GM18867 (cell line): ENCODE data around the gene ALK.

Experiments used
- ATAC-seq: cut with Tn5 transposase; IDR thresholded peaks from one replicate; pipeline ENCODE4 v1.9.1; 2021; ENCODE audit warnings: mild to moderate bottlenecking, moderate library complexity; ENCODE audit not compliant: unreplicated experiment

Gene ALK

GRCh38 chr2:29345236-29345635 lies 576.1 kb downstream of the ALK start:
- no peak for ATAC-seq

GRCh38 chr2:29343830-29344229 lies 577.6 kb downstream of the ALK start:
- no peak for ATAC-seq

- no peak for ATAC-seq
Observed at GRCh38 chr2:29336341-29337241, 584.8 kb downstream of the ALK start.

GRCh38 chr2:29335396-29335795 lies 586.0 kb downstream of the ALK start:
- no peak for ATAC-seq

- no peak for ATAC-seq
Observed at GRCh38 chr2:29334706-29335105, 586.7 kb downstream of the ALK start.

- ATAC-seq, result no peak
Observed at GRCh38 chr2:29332540-29332939, 588.8 kb downstream of the ALK start.

GRCh38 chr2:29329899-29330298 lies 591.5 kb downstream of the ALK start:
- no peak for ATAC-seq

GRCh38 chr2:29326926-29327325 lies 594.5 kb downstream of the ALK start:
- ATAC-seq, result no peak

GRCh38 chr2:29325544-29325943 lies 595.8 kb downstream of the ALK start:
- ATAC-seq, result no peak

- ATAC-seq, result no peak
Observed at GRCh38 chr2:29323961-29324360, 597.4 kb downstream of the ALK start.

GRCh38 chr2:29323301-29323700 lies 598.1 kb downstream of the ALK start:
- ATAC-seq, result no peak

GRCh38 chr2:29322011-29322410 lies 599.4 kb downstream of the ALK start:
- no peak for ATAC-seq

- ATAC-seq, result no peak
Observed at GRCh38 chr2:29317801-29318485, 603.4 kb downstream of the ALK start.

GRCh38 chr2:29317077-29317517 lies 604.3 kb downstream of the ALK start:
- peak; percentile 40 for ATAC-seq

- peak; percentile 79 for ATAC-seq
Observed at GRCh38 chr2:29314816-29315571, 606.4 kb downstream of the ALK start.

GRCh38 chr2:29311458-29311857 lies 609.9 kb downstream of the ALK start:
- ATAC-seq, result no peak

- ATAC-seq, result no peak
Observed at GRCh38 chr2:29310650-29311348, 610.6 kb downstream of the ALK start.

- ATAC-seq, result peak; percentile 74
Observed at GRCh38 chr2:29309090-29310029, 612.0 kb downstream of the ALK start.

- no peak for ATAC-seq
Observed at GRCh38 chr2:29308366-29308765, 613.0 kb downstream of the ALK start.

- ATAC-seq, result no peak
Observed at GRCh38 chr2:29307519-29307918, 613.9 kb downstream of the ALK start.
